NT2/D1 (cell line): ENCODE measurements around the gene SLC25A45.

ENCODE experiments used
- SUZ12 ChIP-seq: IDR thresholded peaks from 2 replicates; pipeline ENCODE4 v1.6.1; 2011; ENCODE audit not compliant: insufficient read length, insufficient read depth; ENCODE audit errors: extremely low read depth
- YY1 ChIP-seq: IDR thresholded peaks from 2 replicates; pipeline ENCODE4 v1.6.1; 2011; ENCODE audit not compliant: insufficient read length, insufficient read depth
- ZNF274 ChIP-seq: IDR thresholded peaks from 2 replicates; pipeline ENCODE4 v1.6.1; 2011; ENCODE audit warnings: mild to moderate bottlenecking, low read depth, low read length

DNA sequence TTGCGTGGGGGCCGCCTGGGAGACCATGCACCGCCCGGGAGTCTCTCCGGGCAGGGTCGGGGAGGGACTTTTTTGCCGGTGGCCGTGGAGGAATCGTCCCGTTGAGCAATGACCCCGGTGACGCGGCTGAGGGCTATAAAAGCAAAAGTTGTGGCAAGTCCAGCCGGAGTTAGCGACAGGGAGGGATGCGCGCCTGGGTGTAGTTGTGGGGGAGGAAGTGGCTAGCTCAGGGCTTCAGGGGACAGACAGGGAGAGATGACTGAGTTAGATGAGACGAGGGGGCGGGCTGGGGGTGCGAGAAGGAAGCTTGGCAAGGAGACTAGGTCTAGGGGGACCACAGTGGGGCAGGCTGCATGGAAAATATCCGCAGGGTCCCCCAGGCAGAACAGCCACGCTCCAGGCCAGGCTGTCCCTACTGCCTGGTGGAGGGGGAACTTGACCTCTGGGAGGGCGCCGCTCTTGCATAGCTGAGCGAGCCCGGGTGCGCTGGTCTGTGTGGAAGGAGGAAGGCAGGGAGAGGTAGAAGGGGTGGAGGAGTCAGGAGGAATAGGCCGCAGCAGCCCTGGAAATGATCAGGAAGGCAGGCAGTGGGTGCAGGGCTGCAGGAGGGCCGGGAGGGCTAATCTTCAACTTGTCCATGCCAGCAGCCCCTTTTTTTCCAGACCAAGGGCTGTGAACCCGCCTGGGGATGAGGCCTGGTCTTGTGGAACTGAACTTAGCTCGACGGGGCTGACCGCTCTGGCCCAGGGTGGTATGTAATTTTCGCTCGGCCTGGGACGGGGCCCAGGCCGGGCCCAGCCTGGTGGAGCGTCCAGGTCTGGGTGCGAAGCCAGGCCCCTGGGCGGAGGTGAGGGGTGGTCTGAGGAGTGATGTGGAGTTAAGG is 40.4 kb upstream of the SLC25A45 start, which contains the start of gene NEAT1:
- TF ChIP-seq ZNF274, result no peak
- TF ChIP-seq YY1, result no peak
- TF ChIP-seq SUZ12, result no peak
